ENCODE results near the gene FBLN5.

The FBLN5 gene

DNA sequence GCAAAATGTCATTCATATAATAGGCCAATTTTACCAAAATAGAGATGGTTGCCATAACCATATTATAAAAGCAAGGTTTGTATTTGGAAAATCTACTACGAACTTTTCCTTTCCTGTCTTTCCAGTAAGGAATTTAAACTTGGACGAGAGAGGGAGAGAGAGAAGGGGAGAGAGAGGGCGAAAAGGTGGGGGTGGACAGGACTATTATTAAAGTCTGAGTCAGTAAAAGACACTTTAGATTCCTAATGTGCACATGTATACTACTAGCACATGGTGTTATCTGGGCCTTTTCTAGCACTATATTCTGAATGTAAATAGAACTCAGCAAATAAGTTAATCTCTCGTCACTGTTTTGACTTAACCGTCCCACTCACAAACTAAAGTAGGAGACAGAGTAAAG, 30.4 kb upstream of the FBLN5 start:
- TF ChIP-seq CTCF (IDR thresholded peaks at IDR 0.05; ENCODE audit: low read depth, low read length) = no peak
- no peak for TF ChIP-seq EZH2phosphoT487 (IDR thresholded peaks at IDR 0.05; ENCODE audit: low read depth)
- Histone ChIP-seq H3K9ac (ENCODE audit: low read length) (no peak overlapping the region), H3K9me3 (ENCODE audit: insufficient read depth, low read length) (no peaks in the 10 kb centered on the region), H3K4me3 (ENCODE audit: low read length) (no peak overlapping the region), H4K20me1 (ENCODE audit: insufficient read depth, low read length) (no peaks in the 10 kb centered on the region), H3K4me1 (ENCODE audit: low read length) (peaks cover 28% of the 10 kb centered on the region), H3K27me3 (ENCODE audit: low read depth, low read length) (no peaks in the 10 kb centered on the region), H3K79me2 (ENCODE audit: low read length) (peaks cover 19% of the 10 kb centered on the region), H3K36me3 (replicated peaks; ENCODE audit: low read depth, low read length) (peaks cover 36% of the 10 kb centered on the region), H3K4me2 (ENCODE audit: low read length) (no peak overlapping the region), H3K27ac (ENCODE audit: low read length) (no peak overlapping the region), H2AFZ (ENCODE audit: low read depth, low read length) (no peak overlapping the region)

DNA sequence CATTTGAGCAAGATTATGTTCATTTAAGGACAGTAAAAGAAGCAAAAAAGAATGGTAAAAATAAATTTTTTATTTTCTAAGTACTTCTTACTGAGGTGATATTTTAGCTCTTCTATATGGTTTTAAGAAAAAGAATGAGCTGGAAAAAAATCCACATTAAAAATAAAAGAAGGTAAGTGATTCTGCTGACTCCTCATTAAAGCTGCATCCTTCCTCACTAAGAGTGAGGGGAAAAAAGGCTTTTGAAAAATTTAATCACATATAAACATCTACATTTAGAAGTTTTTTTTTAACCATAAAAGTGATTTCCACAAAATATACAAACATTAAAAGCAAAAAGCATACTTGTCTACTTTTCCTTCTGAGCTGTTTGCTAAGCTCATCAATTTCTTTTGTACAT, 28.3 kb upstream of the FBLN5 start:
- Histone ChIP-seq H3K27ac (ENCODE audit: low read length) (no peak overlapping the region), H3K79me2 (ENCODE audit: low read length) (peaks cover 13% of the 10 kb centered on the region), H3K4me3 (ENCODE audit: low read length) (no peak overlapping the region), H3K27me3 (ENCODE audit: low read depth, low read length) (no peaks in the 10 kb centered on the region), H3K4me2 (ENCODE audit: low read length) (no peak overlapping the region), H2AFZ (ENCODE audit: low read depth, low read length) (no peak overlapping the region), H3K36me3 (replicated peaks; ENCODE audit: low read depth, low read length) (peaks cover 35% of the 10 kb centered on the region), H3K9ac (ENCODE audit: low read length) (no peak overlapping the region), H3K4me1 (ENCODE audit: low read length) (peaks cover 19% of the 10 kb centered on the region), H4K20me1 (ENCODE audit: insufficient read depth, low read length) (no peaks in the 10 kb centered on the region), H3K9me3 (ENCODE audit: insufficient read depth, low read length) (no peaks in the 10 kb centered on the region)
- no peak for TF ChIP-seq CTCF (IDR thresholded peaks at IDR 0.05; ENCODE audit: low read depth, low read length)
- TF ChIP-seq EZH2phosphoT487 (IDR thresholded peaks at IDR 0.05; ENCODE audit: low read depth) = no peak

DNA sequence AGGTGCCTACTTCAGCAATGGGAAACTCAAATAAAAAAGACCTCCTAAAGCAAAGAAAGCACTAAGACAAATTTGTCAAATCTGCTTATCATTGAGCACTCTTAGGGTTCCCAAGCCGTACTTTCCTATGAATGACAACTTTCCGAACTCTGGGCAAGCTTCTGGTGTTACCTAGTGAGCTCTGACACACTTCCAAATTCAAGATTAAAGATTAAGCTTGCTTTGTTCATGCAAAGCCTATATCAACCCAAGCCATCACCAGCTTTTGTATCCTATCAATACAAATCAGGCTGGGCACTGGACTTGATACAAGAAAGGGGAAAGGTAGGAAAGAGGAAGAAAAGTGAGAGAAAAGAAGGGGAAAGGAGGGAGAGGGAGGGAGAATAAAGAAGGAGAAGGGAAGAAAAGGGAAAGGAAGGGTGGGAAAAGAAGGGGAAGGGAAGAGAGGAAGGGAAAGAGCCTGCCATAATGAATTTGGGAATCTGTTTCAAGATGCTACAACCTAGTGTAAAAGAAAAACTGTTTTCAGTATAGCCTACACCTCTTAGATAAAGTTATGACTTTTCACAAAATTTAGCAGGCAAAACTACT, 23.8 kb upstream of the FBLN5 start:
- H2AFZ ChIP-seq (ENCODE audit: low read depth, low read length) = no peak overlapping the region
- no peaks in the 10 kb centered on the region for H3K4me1 ChIP-seq (ENCODE audit: low read length)
- H3K4me2 ChIP-seq (ENCODE audit: low read length) = no peak overlapping the region
- no peak overlapping the region for H3K4me3 ChIP-seq (ENCODE audit: low read length)
- H3K9me3 ChIP-seq (ENCODE audit: insufficient read depth, low read length) = no peaks in the 10 kb centered on the region
- peaks cover 35% of the 10 kb centered on the region for H3K36me3 ChIP-seq (replicated peaks; ENCODE audit: low read depth, low read length)
- no peaks in the 10 kb centered on the region for H3K27me3 ChIP-seq (ENCODE audit: low read depth, low read length)
- H4K20me1 ChIP-seq (ENCODE audit: insufficient read depth, low read length) = no peaks in the 10 kb centered on the region
- no peak overlapping the region for H3K9ac ChIP-seq (ENCODE audit: low read length)
- no peaks in the 10 kb centered on the region for H3K79me2 ChIP-seq (ENCODE audit: low read length)
- no peak overlapping the region for H3K27ac ChIP-seq (ENCODE audit: low read length)
- TF ChIP-seq EZH2phosphoT487 (IDR thresholded peaks at IDR 0.05; ENCODE audit: low read depth) (no peak), CTCF (IDR thresholded peaks at IDR 0.05; ENCODE audit: low read depth, low read length) (no peak)

GRCh38 chr14:91968280-91968679, 20.8 kb upstream of the FBLN5 start:
- H2AFZ ChIP-seq (ENCODE audit: low read depth, low read length) = no peak overlapping the region
- no peak overlapping the region for H3K4me2 ChIP-seq (ENCODE audit: low read length)
- H3K9ac ChIP-seq (ENCODE audit: low read length) = no peak overlapping the region
- H3K27me3 ChIP-seq (ENCODE audit: low read depth, low read length) = no peaks in the 10 kb centered on the region
- H3K4me3 ChIP-seq (ENCODE audit: low read length) = no peak overlapping the region
- H3K36me3 ChIP-seq (replicated peaks; ENCODE audit: low read depth, low read length) = peaks cover 25% of the 10 kb centered on the region
- no peaks in the 10 kb centered on the region for H4K20me1 ChIP-seq (ENCODE audit: insufficient read depth, low read length)
- H3K4me1 ChIP-seq (ENCODE audit: low read length) = no peaks in the 10 kb centered on the region
- no peak overlapping the region for H3K27ac ChIP-seq (ENCODE audit: low read length)
- H3K79me2 ChIP-seq (ENCODE audit: low read length) = no peaks in the 10 kb centered on the region
- H3K9me3 ChIP-seq (ENCODE audit: insufficient read depth, low read length) = no peaks in the 10 kb centered on the region
- no peak for TF ChIP-seq EZH2phosphoT487 (IDR thresholded peaks at IDR 0.05; ENCODE audit: low read depth)
- no peak for TF ChIP-seq CTCF (IDR thresholded peaks at IDR 0.05; ENCODE audit: low read depth, low read length)
